ENCODE data around the gene NDUFS7. TPM values are rescaled to one million over a fixed set of nuclear protein-coding genes. Genes with fewer than 3 reads are reported as not detected.

Gene NDUFS7
- total and polyA plus RNA-seq, 9 of the 15 experiments (the other 6 are each of a cell fraction or from before 2014, with no cell fraction given): 6.0 to 271 (median 60.6) TPM

- intact Hi-C loops (cut with micrococcal nuclease) (no loop called here), in situ Hi-C loops (cut with MboI) (no loop called here)
- Histone ChIP-seq H3K4me3 (no peak overlapping the region), H2AFZ (ENCODE audit: low read depth, low read length) (no peak overlapping the region), H3K27ac (ENCODE audit: extremely low read depth, low read depth, low read length) (no peak overlapping the region), H3K9me3 (replicated peaks; ENCODE audit: control insufficient read depth, insufficient read depth, low read depth, low read length) (no peaks in the 10 kb centered on the region), H3K4me1 (replicated peaks in 1 of 2; ENCODE audit: control insufficient read depth in 2 of 2, insufficient read depth in 2 of 2, low read length in 2 of 2) (peaks cover 10 to 51% of the 10 kb centered on the region in 2 experiments), H3K4me2 (ENCODE audit: insufficient read depth, low read length) (no peak overlapping the region), H4K20me1 (replicated peaks; ENCODE audit: control insufficient read depth, insufficient read depth, low read length) (peaks cover 9% of the 10 kb centered on the region; the same call in 1 of the 2 replicates), H3K27me3 (ENCODE audit: control insufficient read depth in 2 of 2, insufficient read depth in 2 of 2, low read length in 2 of 2) (no peaks in the 10 kb centered on the region), H3K79me2 (ENCODE audit: control insufficient read depth, insufficient read depth, low read length) (peaks cover 19% of the 10 kb centered on the region), H3K9ac (ENCODE audit: insufficient read depth in 1 of 2, low read depth in 2 of 2, low read length in 2 of 2) (peak overlapping the region in 1 of 2 experiments; percentile 81; a peak in 2 of 4 replicates), H3K9me1 (ENCODE audit: control insufficient read depth, insufficient read depth, low read length) (no peaks in the 10 kb centered on the region), H3K36me3 (ENCODE audit: control insufficient read depth, insufficient read depth, low read length) (peaks cover 66% of the 10 kb centered on the region)
- DNase-seq (ENCODE audit: extremely low read depth in 1 of 4, low spot score in 3 of 4) (no peak), ATAC-seq (no peak), FAIRE-seq (no peak)
- no TSS peak for BruUV-seq (replicated peaks)
- TF ChIP-seq ZNF431 (CRISPR knock-in tag; IDR thresholded peaks at IDR 0.05): no peak
- TF ChIP-seq ZNF253 (CRISPR knock-in tag; conservative IDR thresholded peaks at IDR 0.05): no peak
- TF ChIP-seq NUFIP1 (IDR thresholded peaks at IDR 0.05; ENCODE audit: partially characterized antibody): no peak
- no peak for TF ChIP-seq BACH1 (tag; IDR thresholded peaks at IDR 0.05)
- no peak for TF ChIP-seq MEF2D (tag; conservative IDR thresholded peaks at IDR 0.05; ENCODE audit: low read depth)
- no peak for TF ChIP-seq NONO (IDR thresholded peaks at IDR 0.05; ENCODE audit: low read depth in 2 of 2, low read length in 1 of 2)
- TF ChIP-seq FOXM1 (IDR thresholded peaks at IDR 0.05; ENCODE audit: low read depth): no peak
- no peak for TF ChIP-seq FOXM1 (CRISPR knock-in tag; IDR thresholded peaks at IDR 0.05; ENCODE audit: low read depth)
- TF ChIP-seq RHOXF2B (CRISPR knock-in tag; conservative IDR thresholded peaks at IDR 0.05): no peak
- 93% methylated on average over 24 of the region's 24 CpGs for WGBS (ENCODE audit: insufficient coverage, low coverage, missing lambda C conversion rate)
- CTCF ChIA-PET (ENCODE audit: low intra/inter-chr PET ratio): no interaction called here
- POLR2A ChIA-PET: interaction anchor here (0.9 to 1.5 kb wide), 3 partner anchors 9 to 88 kb away, joined by 3 to 5 read pairs (median 4); partner anchors contain the start of gene CIRBP
These were observed 26.1 kb upstream of the NDUFS7 start for GRCh38 chr19:1357531-1358109.
